WERI-Rb-1 (cell line): Measurements from ENCODE around the gene KSR1.

Experiments
- DNase-seq: peaks from one replicate; pipeline ENCODE4 v3.0.0-alpha.2; 2020
- H3K27ac ChIP-seq: fragments of 250-450 bp; sonication (Bioruptor Pico); 2 replicates; pipeline ENCODE4 v1.5.1; 2020; ENCODE audit warnings: mild to moderate bottlenecking, moderate library complexity
- H3K27me3 ChIP-seq: fragments of 250-450 bp; sonication (Bioruptor Pico); 2 replicates; pipeline ENCODE4 v1.5.1; 2021; ENCODE audit warnings: mild to moderate bottlenecking, low read depth, moderate library complexity; ENCODE audit not compliant: insufficient read depth, severe bottlenecking
- H3K36me3 ChIP-seq: fragments of 250-450 bp; sonication (Bioruptor Pico); 2 replicates; pipeline ENCODE4 v1.5.1; 2020; ENCODE audit warnings: mild to moderate bottlenecking, moderate library complexity
- H3K4me3 ChIP-seq: 2 replicates; pipeline ENCODE4 v1.5.1; 2011; ENCODE audit warnings: low read depth, mild to moderate bottlenecking, control low read depth, low read length
- H3K9me3 ChIP-seq: fragments of 250-450 bp; sonication (Bioruptor Pico); 2 replicates; pipeline ENCODE4 v1.5.1; 2021; ENCODE audit warnings: mild to moderate bottlenecking, moderate library complexity; ENCODE audit not compliant: severe bottlenecking
- TF ChIP-seq, protein P1 (sequence below): IDR thresholded peaks from 2 replicates; pipeline ENCODE4 v1.5.1; 2011; ENCODE audit warnings: low read depth, mild to moderate bottlenecking, control low read depth, inconsistent platforms, low read length

KSR1 gene

DNA sequence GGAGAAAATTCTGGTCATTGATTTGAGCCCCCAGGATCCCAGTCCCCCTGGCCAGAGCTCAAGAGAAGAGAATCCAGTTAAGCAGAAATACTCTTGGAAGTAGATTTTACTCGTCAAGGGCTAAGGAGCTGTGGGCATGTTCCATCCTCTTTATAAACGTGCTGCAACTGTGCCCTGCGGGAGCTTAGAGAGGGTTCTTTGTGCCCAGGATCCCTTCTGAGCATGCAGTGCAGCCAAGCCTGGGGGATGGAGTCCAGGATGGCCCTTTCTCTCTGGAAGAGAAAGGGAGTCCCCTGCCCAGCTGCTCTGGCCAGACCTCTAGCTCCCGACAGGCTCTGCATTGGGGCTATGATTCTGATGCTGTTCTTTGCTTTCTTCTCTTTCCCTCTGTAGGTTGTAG is 165.3 kb downstream of the KSR1 start:
- no peaks in the 10 kb centered on the region for H3K27me3 ChIP-seq
- no peak overlapping the region for H3K27ac ChIP-seq
- no peaks in the 10 kb centered on the region for H3K9me3 ChIP-seq
- no peak overlapping the region for H3K4me3 ChIP-seq
- no peak for DNase-seq
- TF ChIP-seq, protein P1, sequence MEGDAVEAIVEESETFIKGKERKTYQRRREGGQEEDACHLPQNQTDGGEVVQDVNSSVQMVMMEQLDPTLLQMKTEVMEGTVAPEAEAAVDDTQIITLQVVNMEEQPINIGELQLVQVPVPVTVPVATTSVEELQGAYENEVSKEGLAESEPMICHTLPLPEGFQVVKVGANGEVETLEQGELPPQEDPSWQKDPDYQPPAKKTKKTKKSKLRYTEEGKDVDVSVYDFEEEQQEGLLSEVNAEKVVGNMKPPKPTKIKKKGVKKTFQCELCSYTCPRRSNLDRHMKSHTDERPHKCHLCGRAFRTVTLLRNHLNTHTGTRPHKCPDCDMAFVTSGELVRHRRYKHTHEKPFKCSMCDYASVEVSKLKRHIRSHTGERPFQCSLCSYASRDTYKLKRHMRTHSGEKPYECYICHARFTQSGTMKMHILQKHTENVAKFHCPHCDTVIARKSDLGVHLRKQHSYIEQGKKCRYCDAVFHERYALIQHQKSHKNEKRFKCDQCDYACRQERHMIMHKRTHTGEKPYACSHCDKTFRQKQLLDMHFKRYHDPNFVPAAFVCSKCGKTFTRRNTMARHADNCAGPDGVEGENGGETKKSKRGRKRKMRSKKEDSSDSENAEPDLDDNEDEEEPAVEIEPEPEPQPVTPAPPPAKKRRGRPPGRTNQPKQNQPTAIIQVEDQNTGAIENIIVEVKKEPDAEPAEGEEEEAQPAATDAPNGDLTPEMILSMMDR, result no peak
- peaks cover 66% of the 10 kb centered on the region for H3K36me3 ChIP-seq

DNA sequence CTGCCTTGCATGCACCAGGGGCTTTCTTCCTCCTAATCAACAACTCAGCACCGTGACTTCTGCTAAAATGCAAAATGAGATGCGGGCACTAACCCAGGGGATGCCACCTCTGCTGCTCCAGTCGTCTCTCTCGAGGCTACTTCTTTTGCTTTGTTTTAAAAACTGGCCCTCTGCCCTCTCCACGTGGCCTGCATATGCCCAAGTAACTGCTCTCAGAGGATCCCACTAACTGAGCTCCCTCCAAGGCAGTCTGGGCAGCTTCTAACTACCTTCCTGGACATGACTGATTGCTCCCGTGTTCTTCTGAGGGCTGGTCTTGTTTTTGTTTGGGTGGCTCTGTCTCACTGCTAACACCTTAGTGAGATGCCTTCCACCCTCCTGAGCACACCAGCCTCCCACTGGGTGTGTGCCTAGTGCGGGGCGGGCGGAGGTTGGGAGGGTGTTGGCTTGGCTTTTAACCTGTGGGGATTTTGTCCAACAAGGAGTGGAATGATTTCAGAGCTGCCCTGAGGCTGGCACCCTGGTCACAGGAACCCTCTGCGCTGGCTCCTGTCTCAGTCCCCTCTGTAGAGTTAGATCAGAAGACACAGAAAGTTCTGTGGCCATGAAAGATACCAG is 165.8 kb downstream of the KSR1 start:
- Histone ChIP-seq H3K4me3 (no peak overlapping the region), H3K9me3 (no peaks in the 10 kb centered on the region), H3K27me3 (no peaks in the 10 kb centered on the region), H3K27ac (no peak overlapping the region), H3K36me3 (peaks cover 65% of the 10 kb centered on the region)
- DNase-seq, result no peak
- TF ChIP-seq, protein P1, result no peak

DNA sequence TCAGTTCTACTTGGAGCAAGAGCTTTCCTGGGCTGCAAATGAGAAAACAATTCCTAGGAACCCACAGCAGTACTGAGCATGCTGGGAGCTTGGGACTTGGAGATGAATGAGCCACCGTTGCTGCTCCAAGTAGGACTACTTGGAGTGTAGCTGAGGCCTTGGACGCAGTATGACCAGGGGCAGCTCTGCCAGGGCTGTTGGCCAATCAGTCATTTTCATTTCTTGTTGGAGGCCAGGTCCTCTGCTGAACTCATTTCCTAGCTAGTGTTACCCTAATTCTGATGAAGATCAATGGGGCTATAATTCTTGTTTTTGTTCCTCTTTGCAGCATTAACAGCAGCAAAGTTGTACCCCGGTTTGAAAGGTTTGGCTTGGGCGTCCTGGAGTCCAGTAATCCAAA is 166.7 kb downstream of the KSR1 start:
- Histone ChIP-seq H3K9me3 (no peaks in the 10 kb centered on the region), H3K27me3 (no peaks in the 10 kb centered on the region), H3K4me3 (no peak overlapping the region), H3K27ac (no peak overlapping the region), H3K36me3 (peaks cover 56% of the 10 kb centered on the region)
- TF ChIP-seq, protein P1, result no peak
- DNase-seq, result no peak

DNA sequence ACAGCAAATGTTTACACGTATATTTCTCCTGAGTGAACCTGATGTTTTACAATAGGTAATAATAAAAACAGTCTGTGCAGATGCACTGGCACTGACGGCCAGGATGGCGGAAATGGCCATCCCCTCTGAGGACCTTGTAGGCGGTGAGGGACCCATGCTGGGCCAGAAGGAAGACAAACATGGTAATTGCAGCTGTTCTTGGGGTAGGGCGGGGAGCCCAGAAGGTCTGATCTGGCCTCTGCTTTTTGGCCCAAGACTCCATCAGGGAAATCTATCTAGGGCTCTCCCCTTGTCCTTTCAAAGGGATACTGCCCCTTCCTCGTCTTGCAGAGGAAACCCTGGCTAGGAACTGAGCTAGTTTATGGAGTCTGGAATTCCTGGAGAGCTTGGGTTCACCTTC is 167.4 kb downstream of the KSR1 start:
- Histone ChIP-seq H3K9me3 (no peaks in the 10 kb centered on the region), H3K4me3 (no peak overlapping the region), H3K27ac (peak overlapping the region; percentile 56), H3K27me3 (no peaks in the 10 kb centered on the region), H3K36me3 (peaks cover 51% of the 10 kb centered on the region)
- TF ChIP-seq, protein P1, result no peak
- no peak for DNase-seq

DNA sequence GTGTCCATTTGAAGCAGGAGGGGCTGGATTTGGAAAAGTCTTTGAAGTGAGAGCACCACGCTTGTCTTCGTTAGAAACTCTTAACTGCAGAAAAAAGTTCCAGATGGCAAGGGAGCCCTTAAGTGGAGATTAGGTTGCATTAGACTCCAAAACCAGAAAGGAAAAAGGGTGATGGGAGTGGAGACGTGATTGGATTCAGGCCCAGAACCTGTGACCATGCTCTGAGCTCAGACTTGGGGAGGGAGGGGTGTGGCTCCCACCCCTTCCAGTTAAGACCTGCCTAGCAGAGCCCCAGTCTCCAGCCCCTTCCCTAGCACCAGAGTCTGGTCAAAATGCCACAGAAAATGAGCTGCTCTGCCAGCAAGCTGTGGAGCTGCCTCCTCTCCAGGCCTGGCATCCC is 168.3 kb downstream of the KSR1 start:
- H3K4me3 ChIP-seq, result no peak overlapping the region
- peak; percentile 64 for DNase-seq
- no peaks in the 10 kb centered on the region for H3K9me3 ChIP-seq
- peaks cover 51% of the 10 kb centered on the region for H3K36me3 ChIP-seq
- peak overlapping the region; percentile 56 for H3K27ac ChIP-seq
- TF ChIP-seq, protein P1, result no peak
- H3K27me3 ChIP-seq, result no peaks in the 10 kb centered on the region

DNA sequence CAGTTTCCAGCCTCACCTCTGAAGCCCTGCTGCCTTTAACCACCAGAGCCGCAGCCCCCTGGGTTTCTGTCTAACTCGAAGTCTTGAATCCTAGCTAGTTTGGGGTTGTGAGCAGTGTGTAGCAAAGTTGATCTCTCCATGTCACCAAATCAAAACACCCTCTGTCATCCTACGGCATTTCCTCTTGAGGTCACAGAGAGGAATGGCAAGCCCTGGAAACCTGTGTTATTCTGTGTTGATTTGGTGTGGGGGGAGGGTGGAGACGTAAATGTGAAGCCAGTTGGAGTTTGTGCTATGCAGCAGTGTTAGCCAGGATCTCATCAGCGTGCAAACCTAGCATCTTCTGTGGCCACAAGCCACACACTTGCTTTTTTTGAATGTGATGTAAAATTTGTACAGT is 169.6 kb downstream of the KSR1 start:
- TF ChIP-seq, protein P1, result no peak
- H3K27ac ChIP-seq, result no peak overlapping the region
- H3K9me3 ChIP-seq, result no peaks in the 10 kb centered on the region
- DNase-seq, result no peak
- peaks cover 38% of the 10 kb centered on the region for H3K36me3 ChIP-seq
- H3K4me3 ChIP-seq, result no peak overlapping the region
- no peaks in the 10 kb centered on the region for H3K27me3 ChIP-seq
